ENCODE results near the gene HPRT1.
A peak's percentile ranks its signal among the peaks of the same experiment; 100 is the strongest.

HPRT1 gene

DNA sequence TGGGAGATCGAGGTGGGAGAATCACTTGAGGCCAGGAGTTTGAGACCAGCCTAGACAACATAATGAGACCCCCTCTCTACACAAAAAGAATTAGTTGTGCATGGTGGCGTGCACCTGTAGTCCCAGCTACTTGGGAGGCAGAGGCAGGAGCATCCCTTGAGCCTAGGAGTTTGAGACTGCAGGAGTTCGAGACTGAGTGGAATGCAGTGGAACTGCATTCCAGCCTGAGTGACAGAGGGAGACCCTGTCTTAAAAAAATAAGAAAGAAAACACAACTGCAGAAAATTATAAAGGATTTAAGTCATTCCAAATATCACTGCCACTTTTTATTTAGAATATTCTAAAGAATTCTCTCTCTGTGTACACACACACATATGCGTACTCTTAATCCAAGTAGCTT is 18.4 kb downstream of the HPRT1 start:
- no peak for DNase-seq

DNA sequence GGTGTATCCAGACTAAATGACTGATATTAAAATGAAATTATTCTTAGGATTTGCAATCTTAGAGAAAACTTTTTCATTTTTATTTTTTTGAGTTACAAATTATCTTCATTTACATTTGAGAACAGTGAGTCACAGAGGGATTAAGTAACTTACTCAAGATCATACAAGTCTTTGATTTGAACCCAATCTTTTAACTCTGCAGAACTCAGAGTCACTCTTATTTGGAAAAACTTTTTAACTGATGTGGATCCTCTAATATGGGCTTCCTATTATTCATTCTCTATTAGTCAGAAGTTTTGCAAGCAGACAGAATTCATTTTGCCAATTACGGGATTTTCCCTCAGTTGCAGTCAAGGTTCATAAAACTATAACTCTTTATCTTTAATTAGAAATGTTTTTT is 20.1 kb downstream of the HPRT1 start:
- no peak for DNase-seq

DNA sequence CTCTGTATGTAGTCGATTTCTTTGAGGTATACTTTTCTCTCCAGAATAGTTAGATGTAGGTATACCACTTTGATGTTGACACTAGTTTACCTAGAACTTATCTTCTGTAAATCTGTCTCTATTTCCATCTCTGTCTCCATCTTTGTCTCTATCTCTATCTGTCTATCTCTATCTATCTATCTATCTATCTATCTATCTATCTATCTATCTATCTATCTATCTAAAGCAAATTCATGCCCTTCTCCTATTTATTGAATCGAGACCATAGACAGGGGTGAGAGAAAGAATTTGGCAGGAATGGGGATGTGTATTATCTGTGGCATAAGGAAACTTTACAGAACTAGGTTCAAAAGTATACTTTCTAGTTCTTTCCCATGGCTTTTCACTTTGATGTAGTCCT is 21.4 kb downstream of the HPRT1 start:
- no peak for DNase-seq

DNA sequence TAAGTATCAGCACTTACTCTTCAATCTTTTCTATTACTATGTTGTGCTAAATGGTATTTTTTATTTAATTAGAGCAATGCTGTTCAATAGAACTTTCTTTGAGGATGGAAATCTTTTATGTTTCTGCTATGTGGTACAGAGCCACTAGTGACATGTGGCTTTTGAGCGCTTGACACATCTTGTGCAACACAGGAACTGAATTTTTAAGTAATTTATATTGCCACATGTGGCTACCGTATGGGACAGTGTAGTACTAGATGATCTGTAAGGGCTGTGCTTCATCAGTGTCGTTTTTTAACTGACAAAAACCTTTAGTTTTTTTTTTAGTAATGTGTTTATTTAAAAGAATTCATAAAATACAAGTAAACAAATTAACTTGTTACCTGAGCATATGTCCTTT is 22.4 kb downstream of the HPRT1 start:
- no peak for DNase-seq

DNA sequence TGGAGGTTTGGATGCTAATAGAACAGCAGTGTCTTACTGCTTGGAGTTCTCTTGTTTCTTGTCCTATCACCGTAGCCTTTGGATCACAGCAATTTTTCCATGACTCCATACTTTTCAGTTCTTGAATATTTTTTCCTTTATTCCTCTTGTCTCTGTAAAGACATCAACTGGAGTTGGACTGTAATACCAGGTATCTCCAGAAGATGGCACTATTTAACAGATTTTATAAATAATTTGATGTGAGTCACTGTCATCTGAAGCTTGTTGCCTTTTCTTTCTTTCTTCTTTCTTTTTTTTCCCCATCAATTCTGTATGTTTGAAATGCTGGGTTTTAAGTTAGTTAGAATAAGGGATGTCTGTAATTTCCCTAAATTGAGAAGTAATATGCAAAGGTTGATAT is 24.1 kb downstream of the HPRT1 start:
- DNase-seq = peak in 2 of 3 experiments; percentile 54 to 75

DNA sequence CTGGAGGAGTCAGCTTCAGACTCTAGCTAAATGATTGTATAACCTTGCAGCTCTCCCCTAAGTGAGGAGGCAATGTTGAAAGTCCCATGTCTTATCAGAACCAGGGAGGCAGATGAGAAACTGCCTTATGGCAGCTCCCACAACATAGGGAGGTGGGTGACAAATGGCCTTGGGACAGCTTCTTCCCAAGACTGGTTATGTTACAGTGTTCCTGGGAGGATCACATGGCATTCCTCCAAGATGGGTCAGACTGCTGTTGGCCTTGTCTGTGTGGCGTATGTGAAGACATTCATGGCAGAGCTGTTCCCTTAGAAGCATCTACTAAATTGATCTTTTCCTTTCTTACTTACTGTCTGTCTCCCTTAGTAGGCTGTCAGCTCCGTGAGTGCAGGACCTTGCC is 42.0 kb downstream of the HPRT1 start:
- DNase-seq = no peak

DNA sequence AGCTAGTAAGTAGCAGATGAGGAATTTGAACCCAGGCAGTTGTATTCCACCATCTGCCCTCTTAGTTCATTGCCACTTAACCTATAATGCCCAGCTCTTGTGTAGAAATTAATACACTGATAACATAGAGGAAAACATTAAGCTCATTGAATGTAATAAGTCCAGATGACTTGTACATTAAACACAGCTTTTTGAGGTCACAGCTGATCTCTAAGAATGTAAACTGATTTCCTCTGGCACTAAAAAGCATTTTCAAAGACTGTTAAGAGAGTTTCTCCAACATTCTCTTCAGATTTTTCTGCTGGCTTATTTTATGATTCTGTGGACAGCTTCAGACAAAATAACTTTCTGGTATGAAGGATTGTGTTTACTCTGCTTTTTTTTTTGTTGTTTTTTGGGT is 42.7 kb downstream of the HPRT1 start:
- no peak for DNase-seq

DNA sequence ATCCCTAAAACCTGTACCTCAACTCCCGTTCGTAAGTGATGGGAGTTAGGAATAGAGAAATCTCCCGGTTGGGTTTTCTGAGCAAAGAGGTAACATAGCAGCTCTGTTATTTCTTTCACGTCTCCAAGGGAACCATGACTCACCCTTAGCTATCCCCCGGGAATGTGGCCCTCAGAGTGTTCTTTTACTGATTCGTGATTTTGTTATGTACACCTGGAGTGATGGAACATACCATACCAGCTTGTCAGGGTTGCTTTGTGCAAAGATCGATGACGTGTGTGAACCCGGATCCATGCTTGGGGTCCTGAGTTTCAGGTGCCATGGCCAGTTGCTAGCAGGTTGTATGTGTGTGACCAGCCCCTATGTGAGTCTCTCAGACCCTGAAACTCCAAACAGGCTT is 52.6 kb downstream of the HPRT1 start:
- no peak for DNase-seq

DNA sequence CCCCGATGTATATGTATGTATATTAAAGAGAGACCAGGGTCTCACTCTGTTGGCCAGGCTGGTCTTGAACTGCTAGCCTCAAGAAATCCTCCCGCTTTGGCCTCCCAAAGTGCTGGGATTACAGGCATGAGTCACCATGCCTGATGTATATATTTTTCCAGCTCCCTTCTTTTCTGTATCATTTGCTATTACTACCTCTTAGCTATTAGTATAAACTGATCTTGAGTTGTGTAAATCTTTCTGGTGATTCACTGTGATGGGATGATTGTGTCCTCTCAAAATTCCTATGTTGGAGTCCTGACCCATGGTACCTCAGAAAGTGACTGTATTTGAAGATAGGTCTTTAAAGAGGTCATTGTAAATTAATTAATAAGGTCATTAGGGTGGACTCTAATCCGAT is 53.1 kb downstream of the HPRT1 start:
- DNase-seq = no peak

DNA sequence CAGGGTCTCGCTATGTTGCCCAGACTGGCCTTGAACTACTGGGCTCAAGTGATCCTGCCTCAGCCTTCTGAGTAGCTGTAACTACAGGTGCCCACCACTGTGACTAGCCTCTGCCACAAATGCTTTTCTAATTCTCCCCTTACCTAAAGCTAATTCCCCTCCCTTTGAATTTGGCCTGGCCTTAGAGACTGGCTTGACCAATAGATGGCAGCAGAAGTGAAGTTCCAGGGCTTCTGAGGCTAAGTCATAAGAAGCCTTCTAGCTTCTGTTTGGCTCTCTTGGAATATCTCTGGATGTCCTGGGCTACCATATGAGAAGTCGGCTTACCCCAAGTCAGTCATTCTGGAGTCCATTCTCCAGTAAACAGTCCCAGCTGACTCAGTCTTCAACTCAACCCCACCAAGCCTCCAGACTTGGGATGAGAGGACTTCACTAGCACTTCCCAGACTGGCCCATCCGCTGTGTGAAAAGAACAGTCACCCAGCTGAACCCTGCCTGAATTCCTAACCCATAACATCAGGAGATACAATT is 61.0 kb downstream of the HPRT1 start:
- peak; percentile 10 to 78 (median 25) for DNase-seq

DNA sequence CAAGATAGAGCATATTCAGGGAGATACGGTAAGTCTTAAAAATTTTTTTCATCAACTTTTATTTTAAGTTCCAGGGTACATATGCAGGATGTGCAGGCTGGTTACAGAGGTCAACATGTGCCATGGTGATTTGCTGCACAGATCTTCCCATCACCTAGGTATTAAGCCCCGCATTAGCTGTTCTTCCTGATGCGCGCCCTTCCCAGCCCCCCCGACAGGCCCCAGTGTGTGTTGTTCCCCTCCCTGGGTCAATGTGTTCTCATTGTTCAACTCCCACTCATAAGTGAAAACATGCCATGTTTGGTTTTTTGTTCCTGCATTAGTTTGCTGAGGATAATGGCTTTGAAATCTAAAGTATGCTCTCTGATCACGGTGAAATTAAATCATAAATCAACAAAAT is 64.2 kb downstream of the HPRT1 start:
- no peak for DNase-seq

DNA sequence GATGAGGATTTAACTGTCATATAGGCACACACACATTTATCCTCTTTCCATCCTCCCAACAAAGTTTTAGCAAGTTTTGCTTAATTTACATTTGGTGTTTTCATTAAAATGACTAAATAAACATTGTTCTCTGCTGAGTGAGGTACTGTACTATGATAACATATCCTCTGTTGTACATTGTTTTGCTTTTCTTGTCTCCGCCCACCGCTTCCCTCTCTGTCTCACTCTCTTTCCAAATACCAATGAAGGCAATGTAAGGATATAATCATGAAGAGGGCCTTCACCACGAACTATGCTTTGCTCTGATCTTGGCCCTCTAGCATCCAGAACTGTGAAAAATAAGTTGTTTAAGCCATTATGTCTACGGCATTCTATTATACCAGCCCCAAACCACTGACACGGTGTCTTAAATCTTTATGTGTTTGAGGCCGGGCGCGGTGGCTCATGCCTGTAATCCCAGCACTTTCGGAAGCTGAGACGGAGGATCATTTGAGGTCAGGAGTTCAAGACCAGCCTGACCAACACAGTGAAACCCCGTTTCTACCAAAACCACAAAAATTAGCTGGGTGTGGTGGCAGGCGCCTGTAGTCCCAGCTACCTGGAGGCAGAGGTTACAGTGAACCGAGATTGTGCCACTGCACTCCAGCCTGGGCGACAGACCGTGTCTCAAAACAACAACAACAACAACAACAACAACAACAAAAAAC is 65.3 kb downstream of the HPRT1 start:
- no peak for DNase-seq

DNA sequence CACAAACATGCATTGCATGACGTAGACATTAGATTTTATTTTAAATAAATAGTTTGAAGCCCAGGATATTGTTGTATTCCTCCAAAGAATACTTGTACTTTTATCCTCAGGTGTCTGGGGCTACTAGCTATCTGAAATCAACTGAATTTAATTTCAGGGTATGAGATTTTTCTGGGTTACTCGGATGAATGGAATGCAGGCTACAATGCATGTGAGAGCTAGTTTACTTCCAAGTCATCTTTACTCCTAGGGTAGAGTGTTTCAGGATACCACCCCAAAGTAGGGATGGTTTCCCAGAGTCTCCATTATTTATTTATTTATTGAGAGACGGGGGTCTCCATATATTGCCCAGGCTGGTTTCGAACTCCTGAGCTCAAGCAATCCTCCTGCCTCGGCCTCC is 66.4 kb downstream of the HPRT1 start:
- no peak for DNase-seq

DNA sequence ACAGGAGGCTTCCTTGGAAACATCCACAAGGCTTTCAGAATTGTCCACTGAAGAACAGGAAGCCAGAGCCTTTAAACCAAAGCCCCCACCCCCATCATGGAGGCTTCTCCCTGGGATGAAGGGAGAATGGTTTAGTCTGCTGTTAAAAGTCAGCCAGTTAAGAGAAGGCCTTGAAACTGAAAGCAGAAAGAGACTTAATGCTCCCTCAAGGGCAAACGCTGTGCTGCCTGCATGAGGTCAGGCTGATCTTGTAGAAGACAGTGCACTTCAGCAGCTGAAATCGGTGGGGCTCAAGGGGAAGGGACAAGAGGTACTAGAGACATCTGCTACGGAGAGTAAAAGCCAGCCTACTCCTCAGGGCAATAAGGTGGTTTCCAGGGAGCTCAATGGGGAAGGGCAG is 69.0 kb downstream of the HPRT1 start:
- DNase-seq = no peak

DNA sequence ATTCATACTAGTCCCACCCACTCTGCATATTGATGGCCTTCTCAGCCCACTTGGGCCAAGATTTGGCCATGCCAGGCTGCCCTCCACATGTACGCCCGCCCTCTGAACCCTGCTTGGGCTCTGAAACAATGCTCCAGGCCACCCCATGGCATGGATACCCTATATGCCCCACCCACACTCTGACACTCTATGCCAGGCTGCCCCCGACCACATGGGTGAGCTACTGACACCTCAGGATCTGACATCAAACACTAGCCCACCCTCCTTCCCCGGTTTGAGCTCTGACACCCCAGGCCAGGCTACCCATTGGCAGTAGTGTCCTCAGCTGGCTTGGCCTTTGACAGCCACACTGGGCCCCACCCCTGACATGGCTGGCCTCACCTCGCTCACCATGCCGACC is 69.5 kb downstream of the HPRT1 start:
- DNase-seq = no peak

DNA sequence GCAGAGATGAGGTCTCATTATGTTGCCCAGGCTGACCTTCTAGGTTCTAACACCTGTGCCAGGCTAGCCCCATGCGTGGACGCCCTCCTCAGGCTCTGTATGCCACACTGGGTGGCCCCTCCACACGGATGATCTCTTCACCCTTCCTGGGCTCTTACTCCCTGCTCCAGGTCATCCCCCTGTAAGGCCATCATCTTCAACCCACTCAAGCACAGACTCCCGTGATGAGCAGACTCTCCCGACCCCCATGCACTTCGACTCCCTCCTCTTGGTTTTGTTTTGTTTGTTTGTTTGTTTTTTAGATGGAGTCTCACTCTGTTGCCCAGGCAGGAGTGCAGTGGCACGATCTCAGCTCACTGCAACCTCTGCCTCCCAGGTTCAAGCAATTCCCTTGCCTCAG is 70.9 kb downstream of the HPRT1 start:
- DNase-seq = no peak

DNA sequence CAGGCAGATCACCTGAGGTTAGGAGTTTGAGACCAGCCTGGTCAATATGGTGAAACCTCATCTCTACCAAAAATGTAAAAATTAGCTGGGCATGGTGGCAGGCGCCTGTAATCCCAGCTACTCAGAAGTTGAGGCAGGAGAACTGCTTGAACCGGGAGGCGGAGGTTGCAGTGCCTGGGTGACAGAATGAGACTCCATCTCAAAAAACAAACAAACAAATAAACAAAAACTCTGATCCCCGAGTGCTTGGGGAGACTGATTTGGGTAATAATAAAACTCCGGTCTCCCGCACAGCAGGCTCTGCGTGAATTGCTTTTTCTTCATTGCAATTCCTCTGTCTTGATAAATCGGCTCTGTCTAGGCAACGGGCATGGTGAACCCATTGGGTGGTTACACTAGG is 73.4 kb downstream of the HPRT1 start:
- DNase-seq = no peak

DNA sequence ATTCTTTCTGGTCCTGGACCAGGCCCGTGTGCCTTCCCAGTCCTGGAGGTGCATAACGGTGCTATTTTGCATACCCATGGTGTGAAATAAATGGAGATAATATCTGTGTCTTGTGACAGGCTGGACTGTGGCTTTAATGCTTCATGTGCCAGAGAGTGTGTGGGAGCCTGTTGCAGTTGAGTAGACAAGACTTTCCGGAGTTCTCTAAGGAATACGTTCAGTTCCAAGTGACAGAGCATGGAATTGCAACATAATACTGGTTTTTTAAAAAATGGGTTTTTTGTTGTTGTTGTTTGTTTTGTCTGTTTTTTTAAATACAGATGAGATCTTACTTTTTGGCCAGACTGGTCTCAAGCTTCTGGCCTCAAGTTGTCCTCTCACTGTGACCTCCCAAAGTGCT is 74.0 kb downstream of the HPRT1 start:
- DNase-seq = no peak

DNA sequence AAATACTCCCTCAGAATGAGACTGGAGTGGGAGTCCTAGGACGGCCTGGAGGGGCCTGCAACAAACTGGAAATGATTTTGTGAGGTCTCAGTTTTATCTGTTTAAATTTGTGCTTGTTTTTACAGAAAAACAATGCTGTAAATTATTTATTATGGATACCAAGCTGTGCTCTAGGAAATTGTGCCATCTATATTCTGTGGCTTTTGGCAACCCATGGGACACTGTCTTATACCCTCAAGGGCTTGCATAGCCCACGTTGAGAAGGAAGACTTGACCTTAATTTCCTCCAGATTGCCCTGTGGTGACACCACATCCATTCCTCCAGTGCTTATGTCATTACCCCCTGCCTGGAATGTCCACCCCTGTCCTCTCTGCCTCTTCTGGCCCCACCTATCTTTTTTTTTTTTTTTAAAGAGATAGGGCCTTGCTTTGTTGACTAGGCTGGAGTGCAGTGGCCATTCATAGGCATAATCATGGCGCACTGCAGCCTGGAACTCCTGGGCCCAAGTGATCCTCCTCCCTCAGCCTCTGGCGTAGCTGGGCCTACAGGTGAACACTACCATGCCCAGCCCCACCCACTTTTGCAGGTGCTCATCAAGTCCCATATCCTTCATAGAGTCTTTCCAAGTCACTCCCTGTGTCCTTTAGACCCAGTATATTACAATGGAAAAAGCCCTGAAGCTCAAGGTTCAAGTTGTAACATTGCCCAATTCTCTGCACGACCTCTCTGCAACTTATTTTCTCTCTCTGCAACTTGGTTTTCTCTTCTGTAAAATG is 77.4 kb downstream of the HPRT1 start:
- peak in 1 of 3 experiments; percentile 30 for DNase-seq

DNA sequence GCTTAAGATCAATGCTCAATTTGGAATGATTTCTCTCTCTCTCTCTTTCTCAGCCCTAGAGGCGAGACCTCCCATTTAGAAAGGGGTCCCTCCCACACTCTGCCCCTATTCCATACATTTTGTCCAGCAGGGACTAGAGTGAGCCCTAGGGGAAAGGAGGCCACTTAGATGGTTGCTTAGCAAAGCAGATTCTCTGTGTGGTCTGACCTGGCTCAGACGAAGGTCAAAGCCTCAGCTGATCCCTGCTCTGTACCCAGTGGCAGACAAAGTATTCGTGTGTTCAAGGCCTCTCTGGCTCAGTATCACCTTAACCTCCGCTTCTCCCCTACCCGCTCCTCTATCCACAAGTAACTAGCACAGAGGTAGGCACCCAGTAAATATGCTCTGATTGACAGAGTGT is 78.4 kb downstream of the HPRT1 start:
- no peak for DNase-seq

DNA sequence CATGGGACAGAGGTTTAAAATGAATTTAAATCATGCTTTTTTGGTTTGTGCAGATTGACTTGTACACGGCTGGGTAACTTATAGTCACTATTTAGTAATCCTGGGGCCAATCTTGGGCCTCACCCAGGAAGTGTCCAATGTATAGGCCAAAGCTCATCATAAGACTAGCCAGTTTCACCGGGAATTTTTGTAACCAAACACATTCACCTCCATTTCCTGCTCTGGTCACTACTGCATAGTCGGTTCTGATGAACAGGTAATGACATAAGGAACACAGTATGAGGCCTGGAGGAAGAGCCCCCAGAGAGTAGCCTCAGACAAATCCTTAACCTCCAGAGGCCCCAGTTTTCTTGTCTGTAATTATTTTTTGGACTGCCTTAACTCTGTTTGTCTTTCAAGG is 81.9 kb downstream of the HPRT1 start:
- no peak for DNase-seq

DNA sequence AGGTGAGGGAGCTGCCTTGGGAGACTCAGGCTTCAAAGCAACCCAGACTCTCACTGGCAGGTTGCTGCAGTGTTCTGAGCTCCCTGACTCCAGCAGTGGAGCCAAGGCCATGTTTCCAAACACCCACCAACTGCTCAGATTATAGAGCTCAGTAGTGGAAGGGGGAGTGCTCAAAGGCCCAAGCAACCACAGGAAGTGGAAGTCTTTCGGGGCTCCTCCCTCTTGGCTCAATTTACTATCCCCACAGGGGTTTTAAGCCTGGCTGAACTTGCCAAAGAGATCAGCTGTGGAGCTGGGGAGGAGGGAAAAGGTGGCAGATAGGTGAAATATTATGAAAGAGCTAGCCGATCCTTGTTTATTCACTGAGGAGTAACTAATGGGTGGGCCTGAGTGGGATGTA is 82.5 kb downstream of the HPRT1 start:
- DNase-seq = peak in 2 of 3 experiments; percentile 11 to 57

DNA sequence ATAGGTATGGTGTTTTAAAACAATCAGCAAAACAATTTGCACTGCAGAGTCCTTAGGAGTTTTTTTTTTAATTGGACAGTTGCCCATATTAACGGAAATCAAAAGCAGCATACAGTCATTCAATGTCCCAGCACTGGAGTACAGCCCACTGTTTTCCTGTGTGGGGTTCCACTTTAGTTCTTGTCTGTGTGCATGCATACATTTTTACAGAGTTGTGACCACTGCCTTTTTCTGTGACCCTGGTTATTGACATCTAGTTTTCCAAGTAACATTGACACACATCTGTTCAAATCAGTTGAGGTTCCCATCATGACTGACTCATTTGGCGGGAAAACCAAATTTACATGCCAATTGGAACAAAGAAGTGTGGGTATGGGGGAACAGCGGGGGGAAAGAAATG is 83.3 kb downstream of the HPRT1 start:
- no peak for DNase-seq

DNA sequence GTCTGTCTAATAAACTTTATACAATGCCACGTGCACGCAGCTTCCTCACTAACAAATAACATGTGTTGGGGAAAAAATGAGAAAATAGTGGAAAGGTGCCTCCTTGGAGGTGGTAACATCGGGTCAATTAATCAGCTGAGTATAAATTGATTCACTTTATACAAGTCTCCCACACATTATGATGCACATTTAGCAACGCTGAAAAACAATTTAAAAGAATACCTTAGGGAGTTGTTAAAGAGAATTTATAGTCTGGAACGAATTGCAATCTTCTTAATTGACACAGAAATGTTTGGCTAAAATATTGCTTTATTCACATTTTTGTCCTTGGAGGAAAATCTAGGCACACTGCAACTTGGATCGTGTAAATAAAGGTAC is 84.2 kb downstream of the HPRT1 start:
- no peak for DNase-seq

Data from NCI-H1417 (cell line).